ENCODE measurements around the gene TSPAN18.

Gene TSPAN18, protein sequence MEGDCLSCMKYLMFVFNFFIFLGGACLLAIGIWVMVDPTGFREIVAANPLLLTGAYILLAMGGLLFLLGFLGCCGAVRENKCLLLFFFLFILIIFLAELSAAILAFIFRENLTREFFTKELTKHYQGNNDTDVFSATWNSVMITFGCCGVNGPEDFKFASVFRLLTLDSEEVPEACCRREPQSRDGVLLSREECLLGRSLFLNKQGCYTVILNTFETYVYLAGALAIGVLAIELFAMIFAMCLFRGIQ

DNA sequence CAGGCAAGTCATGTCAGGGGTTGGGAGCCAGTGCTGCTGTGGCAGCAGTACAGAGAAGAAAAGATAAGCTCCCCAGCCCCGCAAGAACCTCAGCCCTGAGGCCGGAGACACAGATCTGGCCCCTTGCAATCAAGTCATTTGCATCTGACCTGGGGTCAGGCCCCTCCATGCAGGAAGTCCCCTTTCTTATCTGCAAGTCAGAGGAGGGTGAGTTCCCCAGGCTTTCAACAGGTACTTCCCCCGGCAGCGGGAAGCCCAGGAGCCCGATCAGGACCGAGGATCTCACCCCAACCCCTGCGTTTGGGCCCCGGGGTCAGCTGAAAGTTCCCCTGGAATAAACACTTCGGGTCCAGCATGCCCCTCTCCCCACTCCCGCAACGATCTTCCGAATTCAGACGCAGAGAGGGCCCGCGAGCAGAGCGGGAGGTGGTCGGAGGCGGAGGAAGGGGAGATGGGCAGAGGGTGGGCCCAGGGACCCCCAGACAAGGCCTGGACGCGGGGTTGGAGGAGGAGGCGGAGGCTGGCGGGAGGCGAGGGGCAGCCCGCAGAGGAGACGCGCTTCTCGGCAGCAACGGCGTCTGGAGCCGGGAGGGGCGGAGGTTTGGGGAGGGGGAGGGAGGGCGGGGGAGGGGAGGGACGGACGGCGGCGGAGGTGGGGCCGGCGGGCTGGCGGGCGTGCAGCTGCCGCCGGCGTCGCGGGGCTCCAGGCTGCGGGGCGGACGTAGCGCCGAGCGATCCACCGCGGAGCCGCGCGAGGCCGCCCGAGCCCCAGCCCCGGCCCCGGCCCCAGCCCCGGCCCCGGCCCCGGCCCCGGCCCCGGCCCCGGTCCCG lies at the start of gene TSPAN18:
TSPAN18 (plus strand) TSS at position 680 of the 831 bp plus-strand sequence. CDS start 179,455 bp downstream, outside the sequence.
- DNase-seq, result peak; percentile 62

DNA sequence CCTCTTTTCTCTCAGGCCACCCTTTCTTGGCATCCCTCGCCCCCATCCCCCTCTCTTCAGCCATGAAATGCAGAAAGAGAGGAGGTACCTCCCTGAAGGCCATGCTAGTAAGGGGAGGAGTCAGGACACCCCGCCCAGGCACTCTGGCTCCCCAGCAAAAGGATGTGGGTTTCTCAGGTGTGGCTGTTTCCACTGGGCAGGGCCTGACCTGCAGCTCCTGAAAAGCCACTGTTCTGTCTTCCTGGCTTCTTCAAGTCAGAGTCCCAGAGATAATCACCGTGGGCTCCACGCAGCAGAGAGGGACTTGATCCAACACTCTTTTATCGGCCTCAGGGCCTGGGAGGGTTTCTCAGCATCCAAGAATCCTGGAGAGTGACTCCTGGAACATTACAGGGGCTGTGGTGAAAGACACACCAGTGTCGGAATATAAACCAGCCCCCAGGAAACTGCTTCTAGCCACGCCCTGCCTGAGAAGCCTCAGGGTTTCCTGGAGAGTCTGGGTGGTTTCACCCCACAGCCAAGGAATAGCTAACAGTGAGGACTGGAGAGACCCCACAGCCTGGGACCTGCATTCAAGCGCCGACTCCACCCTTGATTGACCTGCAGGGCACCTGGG lies 45.7 kb upstream of the TSPAN18 start:
- DNase-seq, result peak; percentile 72

DNA sequence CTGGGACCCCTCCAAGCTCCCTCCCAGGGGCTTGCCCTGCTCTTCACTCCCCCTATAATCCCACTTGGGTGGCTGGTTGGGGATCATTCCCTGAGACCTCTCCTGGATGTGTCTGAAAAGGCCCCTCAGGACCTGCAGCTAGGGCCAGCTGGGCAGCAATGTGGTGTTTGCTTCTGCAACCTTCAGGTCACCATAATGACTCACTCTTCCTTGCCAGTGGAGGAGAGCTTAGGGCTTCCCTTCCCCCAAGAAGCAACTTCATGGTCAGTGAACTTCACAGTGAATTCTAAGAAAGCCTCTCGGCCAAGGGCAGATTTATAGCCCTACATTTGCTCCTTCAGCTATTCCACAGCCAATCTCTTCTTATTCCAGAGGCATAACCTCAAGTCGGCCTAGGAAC lies 45.1 kb upstream of the TSPAN18 start:
- DNase-seq, result no peak

DNA sequence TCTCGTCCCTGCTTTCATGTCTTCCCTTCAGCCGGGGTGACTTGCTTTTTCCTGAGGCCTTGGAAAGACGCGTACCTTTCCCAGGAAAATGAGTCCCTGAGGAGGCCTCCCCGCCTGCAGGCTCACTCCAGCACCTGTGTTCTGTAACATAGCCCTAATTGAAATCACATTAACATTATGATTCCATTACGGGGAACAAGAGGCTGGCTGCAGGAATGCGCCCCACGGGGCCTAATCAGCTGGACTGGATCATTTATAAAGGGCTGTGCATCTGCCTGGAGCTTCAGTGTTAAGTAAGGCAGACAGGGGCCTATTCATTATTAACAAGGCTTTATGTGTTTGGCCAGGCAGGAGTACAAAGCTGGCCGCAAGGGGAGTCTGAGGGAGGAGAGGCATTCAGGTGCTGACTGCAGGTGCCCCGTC lies 41.9 kb upstream of the TSPAN18 start:
- no peak for DNase-seq

DNA sequence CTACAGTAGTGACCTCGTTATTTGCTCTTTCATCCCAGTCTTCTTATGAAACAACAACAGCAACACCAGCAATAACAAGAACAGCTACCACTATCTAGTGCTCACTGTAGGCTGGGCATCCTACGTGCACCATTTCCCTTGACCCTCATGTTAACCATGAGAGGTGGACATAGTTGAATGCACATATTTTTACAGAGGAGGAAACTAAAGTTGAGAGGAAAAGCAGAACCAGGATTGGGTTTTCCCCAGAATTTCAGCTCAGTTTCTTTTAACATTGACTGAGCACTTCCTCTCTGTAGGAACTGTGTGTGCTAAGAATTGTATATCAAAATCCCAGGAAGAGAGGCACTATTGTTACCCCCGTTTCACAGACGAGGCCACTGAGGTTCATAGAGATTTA lies 39.4 kb upstream of the TSPAN18 start:
- no peak for DNase-seq

DNA sequence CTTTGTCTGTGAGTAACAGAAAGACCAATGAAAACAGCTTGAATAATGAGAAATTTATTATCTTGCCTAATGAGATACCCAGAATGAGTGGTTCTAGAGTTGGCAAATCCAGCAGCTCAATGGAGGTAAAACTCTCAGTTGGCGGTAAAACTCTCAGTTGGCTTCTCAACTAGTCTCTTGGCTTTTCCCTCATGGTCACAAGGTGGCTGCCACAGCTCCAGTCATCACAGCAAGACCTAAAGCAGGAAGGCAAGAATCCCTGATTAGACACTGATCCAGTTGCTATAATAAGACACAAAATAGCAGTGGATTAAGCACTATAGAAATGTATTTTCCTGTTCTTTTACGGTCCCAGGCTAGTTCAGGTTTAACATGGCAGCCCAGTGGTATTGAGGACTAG lies 37.5 kb upstream of the TSPAN18 start:
- no peak for DNase-seq

DNA sequence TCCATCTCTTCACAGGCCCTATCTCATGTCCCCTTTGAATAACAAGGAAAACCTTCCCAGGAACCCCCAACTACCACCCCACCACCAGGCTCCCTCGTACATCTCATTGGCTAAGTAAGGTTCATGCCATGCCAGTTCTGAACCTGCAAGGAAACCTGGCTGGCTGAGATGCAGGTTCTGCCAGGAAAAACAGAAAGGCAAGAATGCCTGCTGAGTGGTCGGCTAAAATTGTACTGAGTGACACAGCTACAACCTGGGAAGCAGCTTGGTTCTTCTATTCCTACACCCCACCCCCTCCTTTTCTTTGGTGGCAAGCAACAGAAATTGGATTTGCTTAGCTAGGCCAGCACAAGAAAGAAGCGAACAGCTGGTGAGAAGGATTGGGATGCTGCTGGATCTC lies 36.1 kb upstream of the TSPAN18 start:
- no peak for DNase-seq

DNA sequence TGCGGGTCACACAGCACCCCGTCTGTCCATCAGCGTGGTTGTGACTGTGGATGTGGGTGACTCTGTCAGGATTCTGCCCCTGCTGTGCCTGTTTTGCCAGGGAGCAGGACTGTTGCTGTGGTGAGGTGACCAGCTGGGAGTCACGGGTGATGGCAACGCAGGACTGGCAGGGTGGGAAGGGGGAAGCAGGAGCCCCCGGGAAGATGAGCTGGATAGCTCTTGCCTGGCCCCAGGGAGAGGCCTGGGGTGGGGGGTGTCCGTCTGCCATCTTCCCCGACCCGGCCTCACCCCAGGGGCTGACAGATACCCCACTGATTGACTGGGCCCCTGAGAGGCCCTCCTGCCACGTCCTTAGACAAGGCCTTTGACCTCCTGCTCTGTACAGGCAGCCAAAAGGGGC lies 34.3 kb upstream of the TSPAN18 start:
- DNase-seq, result no peak

DNA sequence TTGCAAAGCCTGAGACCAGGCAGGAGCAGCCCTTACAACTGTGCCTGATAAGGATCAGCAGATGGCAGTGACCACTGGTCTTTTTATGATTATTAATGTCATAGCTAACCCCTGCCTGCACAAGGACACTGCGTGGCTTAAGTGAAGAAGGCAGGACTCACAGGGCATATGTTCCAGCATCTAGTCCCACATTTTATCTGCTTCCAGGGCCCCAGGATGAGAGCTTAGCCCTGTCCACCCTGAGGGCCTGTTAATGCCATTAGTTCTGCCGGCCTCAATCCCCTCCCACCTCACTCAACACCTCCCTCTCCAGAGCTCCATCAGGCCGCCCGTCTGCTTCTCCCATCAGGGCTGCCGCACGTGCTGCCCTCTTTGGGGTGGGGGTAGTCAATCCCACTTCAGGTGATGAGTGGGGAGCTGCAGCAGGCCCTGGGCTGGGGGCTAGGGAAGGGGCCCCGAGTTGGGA lies 33.1 kb upstream of the TSPAN18 start:
- no peak for DNase-seq

DNA sequence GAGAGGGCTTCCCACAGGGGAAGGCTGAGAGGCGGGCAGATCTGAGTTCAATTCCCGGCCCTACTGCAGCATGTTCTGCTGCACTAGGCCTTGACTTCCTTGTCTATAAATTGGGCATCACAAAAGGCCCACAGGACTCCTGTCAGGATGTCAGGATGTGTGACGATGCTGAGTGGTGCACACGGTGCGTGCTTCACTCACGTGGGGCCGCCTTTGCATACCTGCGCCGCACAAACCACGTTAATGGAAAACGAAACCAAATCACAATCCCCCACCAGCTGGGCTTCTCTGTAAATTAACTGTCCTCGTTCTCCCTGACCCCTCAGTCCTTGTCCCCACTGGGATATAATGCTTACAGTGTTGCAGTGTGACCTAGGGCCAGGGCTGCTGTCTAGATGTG lies 32.3 kb upstream of the TSPAN18 start:
- peak; percentile 28 for DNase-seq

DNA sequence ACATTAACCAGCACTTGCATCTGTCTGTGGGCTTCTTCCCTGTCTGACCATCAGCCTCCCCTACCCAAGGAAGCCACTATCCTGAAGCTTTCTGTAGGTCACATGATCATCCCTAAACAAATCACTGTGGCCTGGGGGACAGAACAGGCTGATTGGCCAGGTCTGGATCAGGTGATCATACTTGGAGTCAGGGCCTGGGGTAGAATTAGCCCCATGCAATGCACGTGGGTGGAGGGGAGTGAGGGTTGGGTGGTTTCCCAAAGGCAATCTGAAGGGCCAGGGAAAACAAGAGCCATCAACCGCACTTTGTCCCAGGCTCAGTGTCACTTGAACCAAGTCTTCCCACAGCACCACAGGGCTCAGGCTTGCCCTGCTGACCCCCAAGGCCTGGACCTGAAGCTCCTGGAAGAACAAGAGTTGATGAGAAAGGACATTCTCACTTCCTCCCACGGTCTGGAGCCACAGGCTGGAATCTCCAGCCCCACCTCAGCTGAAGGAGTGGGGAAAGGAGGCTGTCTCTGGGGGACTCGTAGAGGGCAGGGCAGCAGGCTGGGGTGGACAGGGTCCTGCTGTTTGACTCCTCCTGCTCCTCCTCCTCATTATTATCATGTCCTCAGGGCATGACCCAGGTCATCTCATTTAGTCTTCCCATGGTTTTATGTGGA lies 31.5 kb upstream of the TSPAN18 start:
- DNase-seq, result no peak

DNA sequence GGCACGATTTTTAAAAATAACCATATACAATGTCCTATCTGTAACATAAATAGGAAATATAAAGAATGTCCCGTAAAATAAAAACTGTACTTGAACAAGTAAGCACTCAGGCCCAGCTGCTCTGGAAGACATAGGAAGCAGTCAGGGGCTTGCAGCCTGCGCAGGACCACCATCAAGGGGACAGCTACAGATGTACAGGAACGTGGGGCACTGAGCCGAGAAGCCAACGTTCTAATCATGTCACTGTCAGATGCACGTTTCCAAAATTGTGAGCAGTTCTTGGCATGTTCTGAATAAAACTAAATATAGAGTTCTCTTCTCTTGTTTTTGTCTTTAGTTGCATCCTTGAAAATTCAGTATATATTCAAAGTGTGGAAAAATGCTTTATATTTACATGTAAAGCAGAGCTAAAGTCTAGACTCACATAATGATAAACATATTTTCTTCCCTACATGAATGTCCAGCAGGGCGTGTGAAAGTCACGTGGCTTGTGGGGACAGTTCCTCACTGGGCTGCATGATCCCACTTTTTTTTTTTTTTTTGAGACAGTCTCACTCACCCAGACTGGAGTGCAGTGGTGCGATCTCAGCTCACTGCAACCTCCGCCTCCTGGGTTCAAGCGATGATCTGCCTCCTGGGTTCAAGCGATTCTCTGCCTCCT lies 28.4 kb upstream of the TSPAN18 start:
- no peak for DNase-seq

DNA sequence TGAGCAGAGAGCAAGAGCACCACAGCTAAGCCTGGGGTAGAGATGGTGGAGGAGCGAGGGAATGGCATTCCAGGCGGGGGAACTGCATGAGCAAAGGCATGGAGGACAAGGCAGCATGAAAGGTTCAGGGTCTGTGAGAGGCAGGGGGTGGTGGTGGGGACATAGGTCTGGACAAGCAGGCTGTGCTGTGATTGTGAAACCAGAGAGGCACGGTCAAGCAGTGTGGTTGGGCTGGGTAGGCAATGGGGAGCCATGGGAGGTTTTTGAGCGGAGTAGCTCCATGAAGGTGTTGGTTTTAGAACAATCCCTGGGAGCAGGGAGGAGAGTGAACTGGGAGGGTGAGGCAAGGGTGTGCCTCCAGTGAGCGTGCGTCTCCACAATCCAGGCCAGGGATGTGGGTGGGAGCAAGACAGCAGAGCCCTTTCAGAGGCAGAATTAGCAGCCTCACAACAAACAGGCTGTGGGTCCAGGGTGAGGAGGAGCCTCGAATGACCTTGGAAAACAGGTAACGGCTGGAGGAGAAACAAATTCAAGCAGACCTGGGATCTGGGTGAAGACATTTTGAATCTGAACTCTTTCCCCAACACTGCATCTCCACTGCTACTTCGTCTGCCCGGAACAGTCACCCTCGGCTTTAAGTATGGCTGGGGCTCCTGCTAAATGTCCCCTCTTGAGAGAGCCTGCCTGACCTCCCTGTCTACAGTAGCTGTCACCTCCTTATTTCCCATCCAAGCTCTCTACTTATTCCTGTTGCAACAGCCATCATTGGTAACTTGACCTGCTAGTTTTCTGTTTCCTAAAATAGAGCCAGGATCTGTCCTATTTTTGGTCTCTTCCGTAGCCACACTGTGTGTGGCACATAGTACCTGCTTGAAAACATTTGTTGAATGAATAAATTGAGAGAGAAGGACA lies 27.0 kb upstream of the TSPAN18 start:
- DNase-seq, result no peak

DNA sequence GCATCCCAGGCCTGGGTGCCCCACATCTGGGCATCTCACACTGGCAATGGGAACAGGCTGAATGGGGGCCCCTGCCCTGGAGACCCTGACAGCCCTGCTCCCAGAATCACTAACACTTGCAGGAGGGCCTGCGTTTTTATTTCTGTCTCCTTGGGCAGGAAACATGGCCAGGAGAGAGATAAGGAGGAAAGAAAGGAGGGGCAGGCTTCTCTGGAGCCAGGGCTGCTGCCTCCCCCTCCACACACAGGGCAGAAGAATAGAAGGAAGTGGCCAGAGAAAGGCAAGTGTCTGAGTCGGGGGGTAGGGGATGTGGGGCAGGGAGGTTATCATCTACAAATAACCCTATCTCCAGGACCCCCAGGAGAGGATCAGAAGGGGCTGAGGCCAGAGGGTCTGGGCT lies 25.5 kb upstream of the TSPAN18 start:
- no peak for DNase-seq

DNA sequence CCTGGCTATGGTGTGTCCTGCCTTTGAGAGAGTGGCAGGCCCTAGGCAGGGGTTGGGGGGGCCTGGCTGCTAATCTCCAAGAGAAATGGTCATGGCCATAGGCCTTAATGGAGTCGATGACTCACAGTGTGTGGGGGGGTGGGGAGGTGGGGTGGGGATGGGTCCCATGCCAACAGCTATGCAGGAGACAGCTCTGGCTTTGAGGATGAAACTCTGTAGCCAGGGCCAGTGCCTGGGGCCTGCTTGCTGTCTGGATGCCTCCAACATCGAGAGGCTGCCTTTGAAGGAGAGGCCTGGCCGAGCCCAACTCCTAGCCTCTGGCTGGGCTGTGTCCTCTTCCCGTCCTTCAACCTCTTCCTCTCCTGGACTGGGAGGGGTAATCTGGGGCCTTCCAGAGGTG lies 23.9 kb upstream of the TSPAN18 start:
- DNase-seq, result no peak

DNA sequence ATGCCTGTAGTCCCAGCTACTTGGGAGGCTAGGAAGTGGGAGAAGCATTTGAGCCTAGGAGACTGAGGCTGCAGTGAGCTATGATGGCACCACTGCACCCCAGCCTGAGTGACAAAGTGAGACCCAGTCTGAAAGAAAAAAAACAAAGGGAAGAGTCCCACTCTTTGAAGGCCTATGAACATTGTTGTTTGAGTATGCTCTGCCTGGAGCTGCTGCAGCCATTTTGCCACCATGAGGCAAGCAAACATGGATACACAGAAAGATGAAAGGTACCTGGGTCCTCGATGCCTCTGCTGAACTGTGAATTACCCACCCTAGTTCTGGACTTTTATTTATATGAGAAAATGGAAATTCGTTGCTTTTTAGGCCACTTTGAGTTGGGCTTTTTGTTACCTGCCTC lies 19.7 kb upstream of the TSPAN18 start:
- DNase-seq, result no peak

DNA sequence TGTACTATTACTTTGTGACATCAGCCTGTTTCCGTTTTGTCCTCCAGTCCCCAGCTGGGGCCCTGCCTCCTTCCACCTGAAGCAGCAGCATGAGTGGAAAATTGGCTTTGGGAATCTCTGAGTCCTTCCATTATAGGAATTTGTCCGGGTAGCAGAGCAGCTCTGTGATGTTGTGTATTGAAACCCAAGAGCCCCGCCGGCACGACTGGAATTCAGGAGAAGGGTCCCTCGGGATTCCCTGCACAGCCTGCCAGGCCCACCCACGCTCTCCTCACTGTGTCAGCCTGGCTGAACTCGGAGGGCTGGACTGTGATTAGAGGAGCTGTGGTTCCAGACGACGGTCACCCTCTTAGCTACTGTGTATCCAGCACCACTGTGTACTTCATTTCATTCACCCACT lies 18.8 kb upstream of the TSPAN18 start:
- DNase-seq, result no peak

DNA sequence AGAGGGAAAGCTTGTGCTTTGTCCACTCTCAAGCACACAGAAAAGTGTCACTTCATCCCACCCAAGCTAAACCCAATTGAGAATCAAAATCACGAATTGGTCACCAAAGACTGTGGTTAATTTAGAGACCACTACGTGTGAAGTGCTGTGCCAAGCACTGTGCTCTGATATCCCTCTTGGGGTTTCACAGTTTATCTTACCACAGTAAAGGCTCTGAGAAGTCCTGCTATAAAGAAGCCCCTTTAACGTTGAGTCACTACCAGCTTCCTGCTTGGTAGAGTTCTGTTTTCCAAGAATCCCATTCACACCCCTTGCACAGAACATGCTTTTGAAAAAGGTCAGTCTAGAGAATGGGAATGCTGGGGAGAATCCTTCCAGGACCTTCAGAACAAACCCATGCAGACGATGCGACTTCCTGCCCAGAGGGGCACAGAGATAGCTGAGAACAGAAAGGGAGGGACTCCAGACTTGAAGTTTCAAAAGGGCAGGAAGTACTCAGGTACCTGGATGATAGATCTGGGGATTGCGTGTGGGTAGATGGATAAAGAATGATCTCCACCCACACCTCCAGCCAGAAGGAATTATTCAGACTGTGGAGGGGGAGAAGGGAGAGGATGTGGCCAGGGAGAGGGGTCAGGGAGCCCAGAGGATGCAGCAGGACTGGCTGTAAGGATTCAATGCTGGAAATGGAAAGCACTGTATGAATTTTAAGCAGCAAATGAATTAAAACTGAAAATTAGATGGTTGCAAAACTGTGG lies 18.1 kb upstream of the TSPAN18 start:
- DNase-seq, result no peak

DNA sequence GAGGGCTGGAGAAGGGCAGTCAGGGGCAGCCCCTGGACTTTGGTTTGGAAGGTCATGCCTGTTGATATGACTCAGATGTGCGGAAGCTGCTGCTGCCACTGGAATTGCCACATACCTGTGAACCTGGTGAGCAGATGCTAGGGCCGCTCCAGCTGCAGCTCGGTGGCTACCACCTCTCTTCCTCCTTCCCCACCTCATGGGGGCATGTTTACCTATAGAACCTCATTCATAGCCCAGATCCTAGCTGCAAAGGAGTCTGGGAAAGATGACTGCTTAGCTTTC lies 17.5 kb upstream of the TSPAN18 start:
- no peak for DNase-seq

DNA sequence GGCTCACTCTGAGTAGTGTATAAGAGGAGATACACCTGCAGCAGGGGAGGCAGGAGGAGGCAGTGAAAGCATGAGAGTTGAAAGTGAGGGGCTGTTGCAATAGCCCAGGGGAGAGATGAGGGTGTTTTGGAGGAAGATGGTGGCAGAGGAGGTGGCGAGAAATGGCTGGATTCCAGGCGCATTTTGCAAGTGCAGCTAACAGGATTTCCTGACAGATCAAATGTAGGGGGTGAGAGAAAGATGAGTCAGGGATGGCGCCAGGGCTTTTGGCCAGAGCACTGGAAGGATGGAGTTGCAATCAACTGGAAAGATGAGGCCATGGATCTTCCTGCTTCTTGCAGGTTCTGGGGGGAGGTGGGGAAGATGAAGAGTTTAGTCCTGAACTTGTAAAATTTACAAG lies 16.8 kb upstream of the TSPAN18 start:
- DNase-seq, result no peak

DNA sequence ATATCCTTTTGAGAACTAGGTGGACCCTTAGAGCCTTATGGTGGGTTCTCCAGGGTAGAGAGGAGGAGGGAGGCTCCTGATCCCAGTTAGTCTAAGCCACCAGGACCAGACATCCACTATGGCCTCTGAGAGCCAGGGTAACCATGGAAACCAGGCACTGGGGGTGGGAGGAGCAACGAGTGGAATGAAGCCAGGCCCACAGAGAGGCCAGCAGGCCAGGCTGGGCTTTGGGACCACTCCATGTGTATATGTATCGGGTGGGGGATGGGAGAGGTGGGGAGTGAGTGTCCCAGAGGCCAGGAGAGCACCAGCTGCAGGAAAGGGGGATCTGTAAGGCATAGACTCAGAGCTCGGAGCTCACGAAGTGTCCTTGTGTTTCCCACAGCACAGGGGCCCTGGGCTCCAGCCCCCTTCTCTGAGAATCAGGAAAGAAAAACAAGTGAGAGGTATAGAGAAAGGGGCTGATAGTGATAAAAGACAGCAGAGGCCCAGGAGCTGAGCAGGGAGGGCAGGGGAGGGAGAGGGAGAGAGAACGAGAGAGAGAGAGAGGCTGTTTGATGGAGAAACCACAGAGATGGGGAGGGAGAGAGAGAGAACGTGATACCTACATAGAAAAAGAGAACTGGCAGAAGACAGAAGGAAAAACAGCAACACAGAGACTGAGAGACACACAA lies 15.5 kb upstream of the TSPAN18 start:
- DNase-seq, result no peak
